ENCODE results near the gene GRIP2.

Gene GRIP2

DNA sequence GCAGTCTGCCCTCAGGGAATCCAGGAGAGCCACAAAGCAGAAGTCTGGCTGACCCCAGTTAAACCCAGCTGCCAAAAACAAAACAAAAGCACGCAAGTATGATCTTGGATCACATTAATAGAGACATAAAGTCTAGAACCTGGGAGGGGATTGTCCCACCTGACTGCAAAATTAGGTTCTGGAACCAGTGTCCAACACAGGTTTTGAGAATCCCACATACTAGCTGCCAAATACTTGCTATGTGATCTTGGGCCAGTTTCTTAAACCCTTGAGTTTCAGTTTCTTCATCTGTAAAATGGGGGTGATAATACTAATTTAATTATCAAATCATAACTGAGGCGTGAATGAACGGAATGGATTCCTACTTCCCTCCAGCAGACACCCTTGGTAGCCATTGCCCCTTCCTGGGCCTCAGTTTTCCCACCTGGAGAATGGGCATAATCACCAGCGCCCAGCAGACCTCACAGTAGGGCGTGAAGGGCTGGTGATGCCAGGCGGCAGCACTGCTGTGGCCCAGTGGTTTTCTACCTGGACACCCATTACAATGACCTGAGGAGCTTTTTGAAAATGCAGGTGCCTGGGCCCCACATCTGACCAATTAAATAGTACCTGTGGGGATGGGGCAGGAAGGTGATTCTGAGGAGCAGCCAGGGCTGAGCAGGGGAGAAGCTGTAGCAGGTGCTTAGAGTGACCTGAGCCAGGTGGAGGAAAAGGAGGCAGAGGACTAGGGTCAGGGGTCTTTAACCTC is 32.2 kb downstream of the GRIP2 start:
- TF ChIP-seq, protein P1, sequence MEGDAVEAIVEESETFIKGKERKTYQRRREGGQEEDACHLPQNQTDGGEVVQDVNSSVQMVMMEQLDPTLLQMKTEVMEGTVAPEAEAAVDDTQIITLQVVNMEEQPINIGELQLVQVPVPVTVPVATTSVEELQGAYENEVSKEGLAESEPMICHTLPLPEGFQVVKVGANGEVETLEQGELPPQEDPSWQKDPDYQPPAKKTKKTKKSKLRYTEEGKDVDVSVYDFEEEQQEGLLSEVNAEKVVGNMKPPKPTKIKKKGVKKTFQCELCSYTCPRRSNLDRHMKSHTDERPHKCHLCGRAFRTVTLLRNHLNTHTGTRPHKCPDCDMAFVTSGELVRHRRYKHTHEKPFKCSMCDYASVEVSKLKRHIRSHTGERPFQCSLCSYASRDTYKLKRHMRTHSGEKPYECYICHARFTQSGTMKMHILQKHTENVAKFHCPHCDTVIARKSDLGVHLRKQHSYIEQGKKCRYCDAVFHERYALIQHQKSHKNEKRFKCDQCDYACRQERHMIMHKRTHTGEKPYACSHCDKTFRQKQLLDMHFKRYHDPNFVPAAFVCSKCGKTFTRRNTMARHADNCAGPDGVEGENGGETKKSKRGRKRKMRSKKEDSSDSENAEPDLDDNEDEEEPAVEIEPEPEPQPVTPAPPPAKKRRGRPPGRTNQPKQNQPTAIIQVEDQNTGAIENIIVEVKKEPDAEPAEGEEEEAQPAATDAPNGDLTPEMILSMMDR (IDR thresholded peaks at IDR 0.05; ENCODE audit: low read depth, low read length), result no peak
- DNase-seq (ENCODE audit: low read depth in 2 of 2), result no peak
- no peak overlapping the region for H3K4me3 ChIP-seq (replicated peaks in 1 of 2; ENCODE audit: low read depth in 2 of 2, low read length in 2 of 2)

DNA sequence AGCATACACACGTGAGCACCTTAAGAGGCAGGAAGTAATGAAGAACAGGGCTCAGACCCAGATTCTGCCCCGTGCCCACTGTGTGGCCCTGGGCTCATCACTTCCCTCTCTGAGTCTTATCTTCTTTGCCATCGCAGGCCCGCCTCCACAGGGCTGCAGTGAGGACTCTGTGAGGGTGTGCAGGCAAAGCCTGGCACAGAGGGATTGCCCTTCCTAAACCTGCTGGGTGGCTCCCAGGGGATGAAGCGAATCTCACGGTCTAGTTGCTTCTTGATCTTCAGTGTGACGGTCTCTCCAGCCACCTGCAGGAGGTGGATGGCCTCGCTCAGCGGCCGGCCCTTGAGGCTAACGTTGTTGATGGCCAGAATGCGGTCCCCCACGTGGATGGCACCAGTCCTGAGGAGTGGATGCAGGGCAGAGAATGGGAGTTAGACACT is 32.8 kb downstream of the GRIP2 start:
- DNase-seq (ENCODE audit: low read depth in 2 of 2), result no peak
- no peak overlapping the region for H3K4me3 ChIP-seq (replicated peaks in 1 of 2; ENCODE audit: low read depth in 2 of 2, low read length in 2 of 2)
- TF ChIP-seq, protein P1 (IDR thresholded peaks at IDR 0.05; ENCODE audit: low read depth, low read length), result no peak

DNA sequence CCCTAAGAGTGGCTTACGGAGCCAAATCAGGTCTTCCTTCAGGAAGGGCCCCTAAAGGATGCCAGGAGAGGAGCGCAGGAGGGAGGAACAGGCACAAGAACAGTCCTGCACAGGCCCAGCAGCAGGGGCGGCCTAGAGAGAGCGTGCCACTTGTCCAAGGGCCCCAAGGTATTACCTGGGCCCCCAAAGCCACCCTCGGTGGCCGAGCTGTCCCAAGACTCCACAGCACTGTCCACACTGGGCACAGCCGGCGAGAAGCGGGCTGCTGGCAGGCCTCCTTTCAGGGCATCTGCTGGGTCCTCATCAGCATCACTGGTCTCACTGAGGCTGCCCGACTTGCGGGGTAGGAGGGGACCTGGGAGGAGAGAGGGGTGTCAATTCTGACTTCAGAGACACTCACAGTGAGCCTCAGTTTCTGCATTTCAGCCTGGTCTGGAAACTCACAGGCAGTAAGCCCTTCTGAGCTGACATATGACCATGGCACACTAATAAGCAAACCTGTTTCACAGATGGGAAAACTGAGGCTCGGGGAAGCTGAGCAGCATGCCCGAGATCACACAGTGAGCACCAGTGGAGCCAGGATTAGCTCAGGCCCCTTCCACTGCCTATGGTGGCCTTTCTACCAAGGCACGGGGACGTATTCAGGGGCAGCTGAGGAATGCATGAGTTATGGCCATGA is 33.4 kb downstream of the GRIP2 start:
- DNase-seq (ENCODE audit: low read depth in 2 of 2), result no peak
- no peak overlapping the region for H3K4me3 ChIP-seq (replicated peaks in 1 of 2; ENCODE audit: low read depth in 2 of 2, low read length in 2 of 2)
- TF ChIP-seq, protein P1 (IDR thresholded peaks at IDR 0.05; ENCODE audit: low read depth, low read length), result no peak

DNA sequence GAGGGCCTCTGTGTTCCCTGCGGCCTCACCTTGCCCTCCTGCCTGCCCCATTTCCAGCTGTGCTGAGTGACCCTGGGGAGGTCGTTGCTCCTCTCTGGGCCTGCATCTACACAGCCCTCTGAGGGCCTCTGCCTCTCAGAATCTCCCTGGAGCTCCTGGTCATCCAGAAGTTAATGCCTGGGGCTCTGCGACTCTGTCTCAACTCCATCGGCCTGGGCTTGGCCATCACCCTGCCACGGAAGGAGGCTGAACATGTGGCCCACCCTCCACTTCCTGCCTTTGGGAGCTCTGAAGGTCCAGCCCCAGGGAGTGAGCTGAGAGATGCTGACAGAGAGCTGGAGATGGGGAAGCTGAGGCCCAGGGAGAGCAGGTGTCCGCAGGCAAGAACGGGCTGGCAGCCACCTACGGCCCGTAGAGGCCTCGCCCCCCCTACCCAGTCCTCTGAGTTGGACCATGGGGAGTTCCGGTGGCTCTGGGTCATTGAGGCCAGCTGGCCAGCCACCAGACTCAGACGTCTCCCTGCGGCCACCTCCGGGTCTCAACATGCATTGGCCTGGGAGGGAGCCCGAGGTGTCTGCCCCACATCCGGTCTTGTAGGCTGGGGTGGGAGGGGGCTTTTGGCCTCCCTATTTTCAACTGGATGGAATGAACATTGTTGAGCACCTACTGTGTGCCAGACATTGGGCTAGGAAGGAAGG is 34.2 kb downstream of the GRIP2 start:
- TF ChIP-seq, protein P1 (IDR thresholded peaks at IDR 0.05; ENCODE audit: low read depth, low read length), result no peak
- no peak for DNase-seq (ENCODE audit: low read depth in 2 of 2)
- no peak overlapping the region for H3K4me3 ChIP-seq (replicated peaks in 1 of 2; ENCODE audit: low read depth in 2 of 2, low read length in 2 of 2)

DNA sequence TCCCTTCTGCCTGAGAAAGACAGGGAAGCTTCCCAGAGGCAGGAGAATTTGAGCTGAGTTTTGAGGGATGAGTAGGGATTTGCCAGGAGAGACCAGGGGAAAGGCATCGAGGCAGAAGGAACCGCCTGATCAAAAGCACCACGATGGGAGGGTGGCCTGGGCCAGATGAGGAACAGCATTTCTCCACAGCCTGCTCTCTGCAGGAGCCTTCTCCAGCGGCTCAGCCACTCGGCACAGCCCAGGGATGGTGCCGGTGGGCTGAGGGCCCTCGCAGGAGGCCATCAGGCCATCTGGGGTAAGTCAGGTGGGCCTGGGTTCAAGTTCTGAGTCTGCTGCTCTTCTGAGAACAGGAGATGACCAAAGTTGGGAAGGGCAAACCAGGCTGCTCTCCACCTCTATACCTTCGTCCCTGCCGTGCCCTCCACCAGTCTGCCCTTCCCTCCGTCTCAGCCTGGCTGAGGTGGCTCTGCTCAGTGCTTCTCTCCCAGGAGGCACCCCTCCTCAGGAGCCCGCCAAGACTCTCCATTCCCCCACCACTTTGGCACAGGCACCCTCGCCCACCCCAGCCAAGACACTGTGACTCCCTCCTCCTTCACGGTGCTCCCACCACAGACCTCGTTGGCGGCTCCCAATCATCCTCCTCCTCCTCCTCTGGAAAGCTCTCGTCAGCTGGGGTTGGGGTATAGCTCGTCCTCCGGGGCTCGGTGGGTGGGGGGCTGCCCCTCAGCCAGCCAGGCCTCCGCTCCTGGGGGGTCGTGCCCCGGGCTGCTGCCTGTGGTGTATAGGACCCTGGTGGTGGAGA is 34.9 kb downstream of the GRIP2 start:
- TF ChIP-seq, protein P1 (IDR thresholded peaks at IDR 0.05; ENCODE audit: low read depth, low read length), result no peak
- H3K4me3 ChIP-seq (replicated peaks in 1 of 2; ENCODE audit: low read depth in 2 of 2, low read length in 2 of 2), result no peak overlapping the region
- no peak for DNase-seq (ENCODE audit: low read depth in 2 of 2)

DNA sequence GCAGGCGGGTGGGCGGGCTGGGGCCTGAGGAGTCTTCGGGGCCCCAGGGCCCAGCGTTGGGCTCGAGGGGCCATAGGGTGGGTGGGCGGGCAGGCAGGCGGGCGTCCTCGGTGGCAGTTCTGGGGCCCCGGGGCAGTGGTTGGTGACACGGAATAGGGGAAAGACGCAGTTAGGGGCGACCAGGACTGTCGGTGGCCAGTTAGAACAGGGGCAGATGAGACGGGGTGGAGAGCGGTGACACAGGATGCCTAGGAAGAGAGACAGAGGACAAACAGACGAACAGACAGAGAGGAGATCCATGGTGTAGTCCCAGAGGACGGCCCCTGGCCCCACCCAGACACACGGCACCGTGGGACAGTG is 36.5 kb downstream of the GRIP2 start:
- no peak for DNase-seq (ENCODE audit: low read depth in 2 of 2)
- H3K4me3 ChIP-seq (replicated peaks in 1 of 2; ENCODE audit: low read depth in 2 of 2, low read length in 2 of 2), result no peak overlapping the region
- TF ChIP-seq, protein P1 (IDR thresholded peaks at IDR 0.05; ENCODE audit: low read depth, low read length), result no peak
